ENCODE data around the gene ST3GAL2.

The ST3GAL2 gene

DNA sequence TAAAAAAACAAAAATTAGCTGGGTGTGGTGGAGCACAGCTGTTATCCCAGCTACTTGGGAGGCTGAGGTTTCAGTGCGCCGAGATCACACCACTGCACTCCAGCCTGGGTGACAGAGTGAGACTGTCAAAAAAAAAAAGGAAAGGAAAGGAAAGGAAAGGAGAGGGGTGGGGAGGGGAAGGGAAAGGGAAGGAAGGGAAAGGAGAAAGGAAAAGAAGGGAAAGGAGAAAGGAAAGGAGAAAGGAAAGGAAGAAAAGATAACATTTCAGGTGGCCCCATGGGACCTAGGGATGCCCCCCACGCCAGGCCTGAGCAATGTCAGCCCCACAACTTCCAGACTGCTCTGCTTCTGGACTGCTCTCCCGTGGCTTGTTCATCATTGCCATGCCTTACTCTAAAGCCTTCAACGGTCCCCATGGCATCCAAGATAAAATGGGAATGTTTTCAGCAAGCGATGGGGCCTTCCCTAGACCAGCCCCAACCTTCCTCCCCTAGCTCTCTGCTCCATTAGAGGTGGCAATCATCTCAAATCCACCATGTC is 55.4 kb downstream of the ST3GAL2 start:
- TF ChIP-seq, protein P1, sequence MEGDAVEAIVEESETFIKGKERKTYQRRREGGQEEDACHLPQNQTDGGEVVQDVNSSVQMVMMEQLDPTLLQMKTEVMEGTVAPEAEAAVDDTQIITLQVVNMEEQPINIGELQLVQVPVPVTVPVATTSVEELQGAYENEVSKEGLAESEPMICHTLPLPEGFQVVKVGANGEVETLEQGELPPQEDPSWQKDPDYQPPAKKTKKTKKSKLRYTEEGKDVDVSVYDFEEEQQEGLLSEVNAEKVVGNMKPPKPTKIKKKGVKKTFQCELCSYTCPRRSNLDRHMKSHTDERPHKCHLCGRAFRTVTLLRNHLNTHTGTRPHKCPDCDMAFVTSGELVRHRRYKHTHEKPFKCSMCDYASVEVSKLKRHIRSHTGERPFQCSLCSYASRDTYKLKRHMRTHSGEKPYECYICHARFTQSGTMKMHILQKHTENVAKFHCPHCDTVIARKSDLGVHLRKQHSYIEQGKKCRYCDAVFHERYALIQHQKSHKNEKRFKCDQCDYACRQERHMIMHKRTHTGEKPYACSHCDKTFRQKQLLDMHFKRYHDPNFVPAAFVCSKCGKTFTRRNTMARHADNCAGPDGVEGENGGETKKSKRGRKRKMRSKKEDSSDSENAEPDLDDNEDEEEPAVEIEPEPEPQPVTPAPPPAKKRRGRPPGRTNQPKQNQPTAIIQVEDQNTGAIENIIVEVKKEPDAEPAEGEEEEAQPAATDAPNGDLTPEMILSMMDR (IDR thresholded peaks at IDR 0.05): no peak
- no peak overlapping the region for H3K4me3 ChIP-seq (ENCODE audit: low read depth in 1 of 2, low read length in 1 of 2)
- H3K36me3 ChIP-seq: peaks cover 66% of the 10 kb centered on the region
- no peaks in the 10 kb centered on the region for H3K9me3 ChIP-seq
- H3K27me3 ChIP-seq: no peaks in the 10 kb centered on the region
- no peak overlapping the region for H3K27ac ChIP-seq
- H3K4me1 ChIP-seq (ENCODE audit: control insufficient read depth in 1 of 2, insufficient read depth in 1 of 2, low read depth in 1 of 2, low read length in 1 of 2): peaks cover 29 to 30% of the 10 kb centered on the region in 2 experiments

DNA sequence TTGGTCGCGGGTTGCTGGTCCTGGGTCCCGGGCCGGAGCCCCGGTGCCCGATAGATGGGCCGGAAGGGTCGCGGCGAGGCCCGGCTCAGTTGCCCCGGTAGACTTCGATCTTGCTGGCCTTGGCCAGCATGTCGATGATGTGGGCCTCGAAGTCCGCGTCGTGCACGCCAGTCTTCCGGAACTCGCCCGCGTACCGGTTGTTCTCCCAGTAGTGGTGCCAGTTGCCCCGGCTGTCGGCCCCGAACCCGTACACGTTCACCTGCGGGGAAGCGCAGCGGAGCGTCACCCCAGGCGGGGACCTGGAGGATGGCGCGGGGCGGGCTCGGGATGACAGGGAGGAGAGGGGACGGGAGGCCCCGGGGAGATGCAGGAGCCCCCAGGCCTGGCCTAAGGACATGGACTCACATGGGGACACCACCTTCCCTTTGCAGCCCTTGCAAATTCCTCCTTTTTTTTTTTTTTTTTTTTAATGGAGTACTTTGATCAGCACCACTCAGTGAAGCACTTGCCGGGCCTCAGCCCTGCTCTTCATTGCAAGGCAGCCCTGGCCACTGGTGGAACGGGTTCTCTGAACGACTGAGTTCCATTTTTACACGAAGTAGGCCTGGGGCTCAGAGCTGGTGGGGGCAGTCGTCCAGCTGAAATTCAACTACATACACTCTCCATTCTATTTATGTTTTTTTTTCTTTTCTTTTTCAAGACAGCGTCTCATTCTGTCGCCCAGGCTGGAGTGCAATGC is 57.1 kb downstream of the ST3GAL2 start:
- Histone ChIP-seq H3K9me3 (no peaks in the 10 kb centered on the region), H3K4me1 (ENCODE audit: control insufficient read depth in 1 of 2, insufficient read depth in 1 of 2, low read depth in 1 of 2, low read length in 1 of 2) (peaks cover 29 to 30% of the 10 kb centered on the region in 2 experiments), H3K27me3 (no peaks in the 10 kb centered on the region), H3K4me3 (ENCODE audit: low read depth in 1 of 2, low read length in 1 of 2) (peak overlapping the region; percentile 68 to 77), H3K36me3 (peaks cover 50% of the 10 kb centered on the region), H3K27ac (peak overlapping the region; percentile 75)
- TF ChIP-seq, protein P1 (IDR thresholded peaks at IDR 0.05): no peak

DNA sequence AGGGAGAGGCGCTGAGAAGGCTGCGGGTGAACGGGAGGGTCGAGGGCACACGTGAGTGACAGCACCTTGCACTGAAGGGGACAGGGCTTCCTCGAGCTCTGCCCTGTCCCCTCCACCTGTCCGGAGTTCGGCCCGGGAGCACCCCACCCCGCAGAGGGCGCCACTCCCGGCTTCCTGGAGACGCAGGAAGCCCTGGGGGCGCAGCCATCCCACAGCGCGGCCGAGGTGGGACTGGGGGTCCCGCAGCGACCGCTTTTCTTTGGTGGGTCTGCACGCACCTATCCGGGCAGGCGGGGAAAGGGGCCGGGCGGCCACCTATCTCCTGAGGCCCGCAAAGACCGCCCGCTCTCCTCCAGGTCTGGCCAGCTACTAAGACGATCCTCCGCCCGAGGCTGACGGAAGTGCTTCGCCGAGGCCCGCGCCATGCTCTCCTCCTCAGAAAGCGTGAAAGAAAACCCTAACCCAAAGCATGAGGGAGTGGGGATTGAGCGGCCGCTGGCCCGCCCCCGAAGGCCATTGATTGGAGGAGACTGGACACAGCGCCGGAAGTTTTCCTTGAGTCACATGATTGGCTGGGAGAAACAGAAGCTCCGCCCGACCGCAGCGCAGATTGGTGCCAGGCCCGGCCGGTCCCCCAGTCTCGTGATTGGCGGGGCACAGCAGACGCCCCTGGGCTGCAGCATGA is 57.8 kb downstream of the ST3GAL2 start:
- H3K27me3 ChIP-seq: no peaks in the 10 kb centered on the region
- peaks cover 49% of the 10 kb centered on the region for H3K36me3 ChIP-seq
- H3K4me1 ChIP-seq (ENCODE audit: control insufficient read depth in 1 of 2, insufficient read depth in 1 of 2, low read depth in 1 of 2, low read length in 1 of 2): peaks cover 29 to 30% of the 10 kb centered on the region in 2 experiments
- H3K9me3 ChIP-seq: no peaks in the 10 kb centered on the region
- H3K27ac ChIP-seq: peak overlapping the region; percentile 75
- peak overlapping the region; percentile 68 to 77 for H3K4me3 ChIP-seq (ENCODE audit: low read depth in 1 of 2, low read length in 1 of 2)
- TF ChIP-seq, protein P1 (IDR thresholded peaks at IDR 0.05): peak; percentile 2

DNA sequence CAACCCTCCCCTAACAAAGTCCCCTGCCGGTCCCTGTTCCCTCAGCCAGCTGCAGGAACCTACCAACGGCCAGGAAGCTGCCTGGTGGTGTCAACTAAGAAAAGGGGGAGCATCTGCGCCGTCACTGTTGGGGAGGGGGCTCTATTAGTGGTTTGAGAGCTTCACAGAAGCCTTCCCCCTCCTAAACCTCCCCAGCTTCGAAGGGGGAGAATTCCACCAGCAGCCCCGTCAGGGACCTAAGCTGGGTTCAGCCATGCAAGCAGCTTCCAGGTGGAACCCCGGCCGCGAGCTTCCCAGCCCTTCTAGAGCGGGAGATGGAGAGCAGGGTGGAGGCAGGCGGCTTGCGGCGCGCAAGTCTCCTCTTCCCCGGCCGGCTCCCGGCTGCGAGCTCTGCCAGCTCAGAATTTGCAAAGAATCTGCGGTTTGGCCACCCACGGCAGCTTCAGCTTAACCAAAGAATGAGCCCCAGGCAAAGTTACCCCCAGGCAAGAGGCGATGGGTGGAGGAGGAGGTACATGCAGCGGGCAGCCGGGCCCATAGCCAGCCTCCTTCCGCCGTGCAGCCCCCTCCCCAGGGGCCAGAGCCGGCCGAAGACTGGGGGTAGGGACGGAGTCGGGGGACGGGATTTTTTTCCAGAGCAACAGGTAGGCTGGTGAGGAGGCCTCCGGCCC is 58.5 kb downstream of the ST3GAL2 start:
- Histone ChIP-seq H3K27me3 (no peaks in the 10 kb centered on the region), H3K36me3 (peaks cover 48% of the 10 kb centered on the region), H3K27ac (peak overlapping the region; percentile 75), H3K9me3 (no peaks in the 10 kb centered on the region), H3K4me3 (ENCODE audit: low read depth in 1 of 2, low read length in 1 of 2) (peak overlapping the region; percentile 68 to 77), H3K4me1 (ENCODE audit: control insufficient read depth in 1 of 2, insufficient read depth in 1 of 2, low read depth in 1 of 2, low read length in 1 of 2) (peaks cover 29 to 30% of the 10 kb centered on the region in 2 experiments)
- TF ChIP-seq, protein P1 (IDR thresholded peaks at IDR 0.05): no peak

DNA sequence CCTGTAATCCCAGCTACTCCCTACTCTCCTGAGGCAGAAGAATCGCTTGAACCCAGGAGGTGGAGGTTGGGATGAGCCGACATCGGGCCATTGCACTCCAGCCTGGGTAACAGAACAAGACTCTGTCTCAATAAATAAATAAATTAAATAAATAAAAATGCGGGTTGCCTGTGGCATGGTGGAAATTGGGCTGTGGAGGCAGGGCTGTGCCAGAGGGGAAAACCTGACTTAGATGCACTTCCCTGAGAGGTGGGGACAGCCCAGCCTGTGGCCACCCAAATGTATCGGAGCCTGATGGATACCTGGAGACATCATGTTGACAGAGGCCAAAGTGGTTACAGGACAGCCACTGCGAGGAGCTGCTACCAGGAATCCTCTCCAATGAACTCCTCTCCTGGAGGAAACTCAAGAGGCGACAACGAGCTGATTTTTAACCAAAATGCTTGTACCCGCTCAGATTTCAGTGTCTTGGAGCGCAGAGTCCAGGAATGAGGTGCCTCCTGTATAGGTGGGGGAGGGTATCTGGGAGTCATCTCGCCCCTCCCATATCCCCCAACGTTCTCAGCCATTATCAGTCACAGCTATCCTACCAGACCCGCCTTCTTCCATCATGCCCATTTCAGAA is 59.9 kb downstream of the ST3GAL2 start:
- Histone ChIP-seq H3K9me3 (no peaks in the 10 kb centered on the region), H3K27me3 (no peaks in the 10 kb centered on the region), H3K36me3 (peaks cover 34% of the 10 kb centered on the region), H3K4me1 (ENCODE audit: control insufficient read depth in 1 of 2, insufficient read depth in 1 of 2, low read depth in 1 of 2, low read length in 1 of 2) (peaks cover 29 to 30% of the 10 kb centered on the region in 2 experiments), H3K27ac (no peak overlapping the region), H3K4me3 (ENCODE audit: low read depth in 1 of 2, low read length in 1 of 2) (no peak overlapping the region)
- TF ChIP-seq, protein P1 (IDR thresholded peaks at IDR 0.05): no peak
